NCI-H128 (cell line): ENCODE data around the gene PLXNA4.
"Not testable (repeated sequence)": the region's sequence is repeated elsewhere in the genome, so short reads cannot be mapped to it uniquely, and the experiment has no call there.

Experiments used
- DNase-seq: peaks from one replicate; lab custom pipeline; 2025; ENCODE audit not compliant: unreplicated experiment; lab: John Stamatoyannopoulos, UW

PLXNA4 gene

GRCh38 chr7:132575982-132576720, at the start of gene PLXNA4:
TSS of gene PLXNA4 (minus strand) at chr7:132576470. CDS start at chr7:132508693, 67,777 bp downstream.
- peak; percentile 13 for DNase-seq

- no peak for DNase-seq
Observed at GRCh38 chr7:132625651-132626050, 49.4 kb upstream of the PLXNA4 start.

- DNase-seq = no peak
Observed at GRCh38 chr7:132622081-132622480, 45.8 kb upstream of the PLXNA4 start.

- DNase-seq = no peak
Observed at GRCh38 chr7:132619967-132620366, 43.7 kb upstream of the PLXNA4 start.

GRCh38 chr7:132618956-132619305, 42.7 kb upstream of the PLXNA4 start:
- no peak for DNase-seq

GRCh38 chr7:132618271-132618955, 42.1 kb upstream of the PLXNA4 start:
- DNase-seq = no peak

- DNase-seq = no peak
Observed at GRCh38 chr7:132614428-132615318, 38.4 kb upstream of the PLXNA4 start.

- DNase-seq = no peak
Observed at GRCh38 chr7:132613737-132614136, 37.5 kb upstream of the PLXNA4 start.

- DNase-seq = no peak
Observed at GRCh38 chr7:132610995-132611394, 34.7 kb upstream of the PLXNA4 start.

GRCh38 chr7:132609906-132610520, 33.7 kb upstream of the PLXNA4 start:
- no peak for DNase-seq

- DNase-seq = no peak
Observed at GRCh38 chr7:132609222-132609621, 33.0 kb upstream of the PLXNA4 start.

- no peak for DNase-seq
Observed at GRCh38 chr7:132608523-132608922, 32.3 kb upstream of the PLXNA4 start.

GRCh38 chr7:132607656-132608055, 31.4 kb upstream of the PLXNA4 start:
- DNase-seq = no peak

GRCh38 chr7:132604121-132604520, 27.9 kb upstream of the PLXNA4 start:
- DNase-seq = no peak

GRCh38 chr7:132603220-132603833, 27.1 kb upstream of the PLXNA4 start:
- no peak for DNase-seq

- no peak for DNase-seq
Observed at GRCh38 chr7:132601783-132602182, 25.5 kb upstream of the PLXNA4 start.

GRCh38 chr7:132596588-132596987, 20.3 kb upstream of the PLXNA4 start:
- DNase-seq = no peak

GRCh38 chr7:132594741-132595140, 18.5 kb upstream of the PLXNA4 start:
- not testable (repeated sequence) for DNase-seq

- DNase-seq = no peak
Observed at GRCh38 chr7:132592936-132593335, 16.7 kb upstream of the PLXNA4 start.

- DNase-seq = no peak
Observed at GRCh38 chr7:132592231-132592920, 16.1 kb upstream of the PLXNA4 start.
